PC-9 (cell line): ENCODE results near the gene CDC7. TPM values are rescaled to one million over a fixed set of nuclear protein-coding genes. Genes with fewer than 3 reads are reported as not detected.

Experiments used
- BruUV-seq: library from RNA; stranded (reverse); fragments of 400-500 nt; replicated peaks from 2 replicates; lab custom pipeline; 2021; lab: Mats Ljungman, UMichigan
- CTCF ChIA-PET: fragments of 300-600 bp; sonication (Branson Sonifier 250); formaldehyde crosslinking; loops from one replicate; lab custom pipeline; 2022; ENCODE audit warnings: antibody characterized with exemption; lab: Charles Lee
- POLR2A ChIA-PET: fragments of 300-600 bp; sonication (Branson Sonifier 250); formaldehyde crosslinking; loops from one replicate; lab custom pipeline; 2022; ENCODE audit warnings: antibody characterized with exemption; ENCODE audit not compliant: unreplicated experiment; lab: Charles Lee
- DNase-seq, 2 experiments: peaks; one replicate each; pipeline versions ENCODE4 v3.0.0 to v3.0.0-alpha.2; 2015 to 2022; ENCODE audit warnings: mixed read lengths in 1 of 2
- H2AFZ ChIP-seq: fragments of 200-600 bp; sonication (generic); 2 replicates; pipeline ENCODE4 v1.8.1; 2017; ENCODE audit warnings: antibody characterized with exemption
- H3F3A ChIP-seq: fragments of 200-600 bp; sonication (generic); 2 replicates; pipeline ENCODE4 v1.8.1; 2017; ENCODE audit warnings: antibody characterized with exemption, mild to moderate bottlenecking, low read depth; ENCODE audit not compliant: insufficient read depth
- H3K27ac ChIP-seq: fragments of 200-600 bp; sonication (generic); 2 replicates; pipeline ENCODE4 v1.6.1; 2016; ENCODE audit warnings: mixed run types
- H3K27me3 ChIP-seq: fragments of 200-600 bp; sonication (generic); 2 replicates; pipeline ENCODE4 v1.6.1; 2016; ENCODE audit warnings: low read depth, mixed run types; ENCODE audit not compliant: insufficient read depth
- H3K36me3 ChIP-seq: fragments of 200-600 bp; sonication (generic); 2 replicates; pipeline ENCODE4 v1.6.1; 2016; ENCODE audit warnings: low read depth, mixed run types
- H3K4me1 ChIP-seq: fragments of 200-600 bp; sonication (generic); replicated peaks from 2 replicates; pipeline ENCODE4 v1.6.1; 2016; ENCODE audit warnings: mixed run types; ENCODE audit not compliant: insufficient read depth
- H3K4me2 ChIP-seq: fragments of 200-600 bp; sonication (generic); 2 replicates; pipeline ENCODE4 v1.6.1; 2017; ENCODE audit warnings: mixed run types
- H3K4me3 ChIP-seq: fragments of 200-600 bp; sonication (generic); 2 replicates; pipeline ENCODE4 v1.6.1; 2016; ENCODE audit warnings: mixed run types
- H3K79me2 ChIP-seq: fragments of 200-600 bp; sonication (generic); 2 replicates; pipeline ENCODE4 v1.6.1; 2017; ENCODE audit warnings: low read depth, mixed run types
- H3K9me2 ChIP-seq: fragments of 200-600 bp; sonication (generic); 2 replicates; pipeline ENCODE4 v1.8.1; 2017; ENCODE audit warnings: mild to moderate bottlenecking; ENCODE audit not compliant: insufficient read depth
- H3K9me3 ChIP-seq: fragments of 200-600 bp; sonication (generic); 2 replicates; pipeline ENCODE4 v1.8.1; 2016; ENCODE audit warnings: low read depth; ENCODE audit not compliant: insufficient read depth
- H4K20me1 ChIP-seq: fragments of 200-600 bp; sonication (generic); 2 replicates; pipeline ENCODE4 v1.8.1; 2017; ENCODE audit not compliant: insufficient read depth
- CTCF ChIP-seq: fragments of 200-600 bp; sonication (generic); conservative IDR thresholded peaks from 2 replicates; pipeline ENCODE4 v1.6.1; 2017; ENCODE audit warnings: mixed run types, antibody characterized with exemption, mild to moderate bottlenecking, moderate library complexity
- EZH2 ChIP-seq: fragments of 200-600 bp; sonication (generic); IDR thresholded peaks from 2 replicates; pipeline ENCODE4 v1.8.0; 2017; ENCODE audit warnings: antibody characterized with exemption, low read depth
- intact Hi-C: fragments of 100-400 bp; cut with micrococcal nuclease; formaldehyde crosslinking; loops from one replicate; pipeline ENCODE4 v1.10.0; 2022; ENCODE audit not compliant: unreplicated experiment
- total RNA-seq: library from RNA; stranded (reverse); gene quantifications from 2 replicates; pipeline ENCODE4 v1.2.3, GENCODE V29; 2021

CDC7 gene
- total RNA-seq, 1 experiment from 2014 or later = 13.1 TPM

GRCh38 chr1:91520942-91521507 is 20.4 kb downstream of the CDC7 start:
- Histone ChIP-seq H3K36me3 (no peaks in the 10 kb centered on the region), H3K79me2 (no peaks in the 10 kb centered on the region), H3K27me3 (no peaks in the 10 kb centered on the region), H4K20me1 (no peaks in the 10 kb centered on the region), H3K4me1 (no peaks in the 10 kb centered on the region), H3K4me2 (no peak overlapping the region), H3K9me2 (no peaks in the 10 kb centered on the region), H3K4me3 (no peak overlapping the region), H3K27ac (no peak overlapping the region), H2AFZ (no peak overlapping the region), H3K9me3 (no peaks in the 10 kb centered on the region), H3F3A (no peaks in the 10 kb centered on the region)
- BruUV-seq = no TSS peak
- intact Hi-C loops = no loop called here
- TF ChIP-seq EZH2 = no peak
- TF ChIP-seq CTCF = no peak
- CTCF ChIA-PET = interaction anchor here (0.7 kb wide), 1 partner anchor 19 kb away, joined by 3 read pairs; no protein-coding TSS in a partner anchor
- POLR2A ChIA-PET = no interaction called here
- DNase-seq = no peak

GRCh38 chr1:91523482-91523881 is 22.8 kb downstream of the CDC7 start:
- TF ChIP-seq CTCF (no peak), EZH2 (no peak)
- no peaks in the 10 kb centered on the region for H3K27me3 ChIP-seq
- POLR2A ChIA-PET = no interaction called here
- no peaks in the 10 kb centered on the region for H3K9me3 ChIP-seq
- no peak overlapping the region for H3K4me3 ChIP-seq
- no peaks in the 10 kb centered on the region for H3K36me3 ChIP-seq
- H3F3A ChIP-seq = 0 out of 2 replicates have a peak, but pooled peaks cover 9% of the 10 kb centered on the region
- no peaks in the 10 kb centered on the region for H3K79me2 ChIP-seq
- DNase-seq = no peak
- H4K20me1 ChIP-seq = no peaks in the 10 kb centered on the region
- no TSS peak for BruUV-seq
- CTCF ChIA-PET = no interaction called here
- no peak overlapping the region for H3K4me2 ChIP-seq
- no peak overlapping the region for H3K27ac ChIP-seq
- H3K4me1 ChIP-seq = no peaks in the 10 kb centered on the region
- intact Hi-C loops = no loop called here
- H3K9me2 ChIP-seq = no peaks in the 10 kb centered on the region
- H2AFZ ChIP-seq = no peak overlapping the region

GRCh38 chr1:91526496-91526895 is 25.8 kb downstream of the CDC7 start:
- H4K20me1 ChIP-seq = no peaks in the 10 kb centered on the region
- H3K79me2 ChIP-seq = no peaks in the 10 kb centered on the region
- H3K9me3 ChIP-seq = no peaks in the 10 kb centered on the region
- ChIA-PET CTCF (no interaction called here), POLR2A (no interaction called here)
- no peak overlapping the region for H3K27ac ChIP-seq
- H3K4me3 ChIP-seq = no peak overlapping the region
- intact Hi-C loops = no loop called here
- no peaks in the 10 kb centered on the region for H3K9me2 ChIP-seq
- no TSS peak for BruUV-seq
- H2AFZ ChIP-seq = no peak overlapping the region
- TF ChIP-seq EZH2 (no peak), CTCF (no peak)
- no peaks in the 10 kb centered on the region for H3K36me3 ChIP-seq
- no peak for DNase-seq
- H3K4me2 ChIP-seq = no peak overlapping the region
- H3K27me3 ChIP-seq = no peaks in the 10 kb centered on the region
- H3F3A ChIP-seq = 0 out of 2 replicates have a peak, but pooled peaks cover 9% of the 10 kb centered on the region
- no peaks in the 10 kb centered on the region for H3K4me1 ChIP-seq
